K562 (cell line): ENCODE measurements around the gene TUBD1. TPM values are rescaled to one million over a fixed set of nuclear protein-coding genes. Genes with fewer than 3 reads are reported as not detected.

ENCODE experiments used
- CBFB ChIP-seq: sonication (generic); formaldehyde crosslinking; IDR thresholded peaks from 2 replicates; pipeline ENCODE4 v1.4.0; 2020; ENCODE audit warnings: mild to moderate bottlenecking, missing genetic modification reagents
- CBX1 ChIP-seq: sonication (generic); IDR thresholded peaks from 2 replicates; pipeline ENCODE4 v1.6.1; 2016; ENCODE audit warnings: antibody characterized with exemption, low read depth, mild to moderate bottlenecking
- FUS ChIP-seq: fragments of 200-400 bp; formaldehyde crosslinking; optimal IDR thresholded peaks from 2 replicates; pipeline ENCODE3; 2017; ENCODE audit warnings: low read depth, low read length
- KLF13 ChIP-seq: fragments of 450-650 bp; IDR thresholded peaks from 2 replicates; pipeline ENCODE4 v1.6.1; 2016; ENCODE audit warnings: missing genetic modification characterization, low read depth, mild to moderate bottlenecking, missing compliant biosample characterization, moderate library complexity, borderline replicate concordance
- KLF16 ChIP-seq: IDR thresholded peaks from 2 replicates; pipeline ENCODE4 v1.6.1; 2016; ENCODE audit warnings: antibody characterized with exemption
- MAFK ChIP-seq: IDR thresholded peaks from 2 replicates; pipeline ENCODE4 v1.6.1; 2011; ENCODE audit warnings: low read length, improper control_type of control experiment
- MTA2 ChIP-seq: fragments of 450-650 bp; IDR thresholded peaks from 2 replicates; pipeline ENCODE4 v1.6.1; 2016; ENCODE audit warnings: low read depth
- NCOA2 ChIP-seq, 2 experiments: fragments of 450-650 bp; IDR thresholded peaks; 2 replicates each; pipeline ENCODE4 v1.6.1; 2018; ENCODE audit warnings: mild to moderate bottlenecking in 2 of 2, moderate library complexity in 1 of 2; ENCODE audit not compliant: partially characterized antibody in 2 of 2
- NFE2L1 ChIP-seq: fragments of 450-650 bp; IDR thresholded peaks from 2 replicates; pipeline ENCODE4 v1.6.1; 2016; ENCODE audit warnings: missing genetic modification characterization, low read depth, mild to moderate bottlenecking, missing compliant biosample characterization, moderate library complexity, borderline replicate concordance
- NR3C1 ChIP-seq: sonication (generic); formaldehyde crosslinking; IDR thresholded peaks from 2 replicates; pipeline ENCODE4 v1.8.1; 2022; ENCODE audit warnings: missing genetic modification reagents
- POLR2AphosphoS5 ChIP-seq: IDR thresholded peaks from 2 replicates; pipeline ENCODE4 v1.6.1; 2011; ENCODE audit warnings: mild to moderate bottlenecking, low read depth, low read length, moderate library complexity; ENCODE audit not compliant: control insufficient read depth, insufficient read depth
- PPARD ChIP-seq: fragments of 250-450 bp; sonication (Bioruptor Pico); IDR thresholded peaks from 2 replicates; pipeline ENCODE4 v1.8.0; 2022; ENCODE audit warnings: inconsistent platforms, mild to moderate bottlenecking, moderate library complexity
- THRAP3 ChIP-seq: fragments of 450-650 bp; IDR thresholded peaks from 2 replicates; pipeline ENCODE4 v1.6.1; 2016; ENCODE audit warnings: mild to moderate bottlenecking, inconsistent platforms, borderline replicate concordance
- YBX1 ChIP-seq: fragments of 450-650 bp; IDR thresholded peaks from 2 replicates; pipeline ENCODE4 v1.7.1; 2016; ENCODE audit warnings: mild to moderate bottlenecking
- ZNF134 ChIP-seq: fragments of 250-450 bp; sonication (Bioruptor Pico); conservative IDR thresholded peaks from 2 replicates; pipeline ENCODE4 v1.4.0; 2020
- ZNF217 ChIP-seq: sonication (generic); formaldehyde crosslinking; IDR thresholded peaks from 2 replicates; pipeline ENCODE4 v1.8.0; 2022; ENCODE audit warnings: mild to moderate bottlenecking, missing genetic modification reagents
- ZNF263 ChIP-seq: sonication (generic); formaldehyde crosslinking; IDR thresholded peaks from 2 replicates; pipeline ENCODE4 v1.8.0; 2022; ENCODE audit warnings: mild to moderate bottlenecking, missing genetic modification reagents, borderline replicate concordance
- polyA plus RNA-seq, 8 experiments: library from polyadenylated mRNA; depleted of rRNA in 4 of 8; stranded (reverse) in 5 of 8; unstranded in 3 of 8; fragments of >200 nt; fragmentation: Nextera tagmentation in 2 of 8; fragmentation: Illumina TruSeq in 1 of 8; extraction: Ambion mirVana in 2 of 8; extraction: Trizol in 1 of 8; gene quantifications; 2 replicates each; pipeline versions ENCODE4 v1.2.1 to v1.2.3, GENCODE V29; 2011 to 2014; ENCODE audit warnings: inconsistent platforms in 1 of 8, missing spikeins in 1 of 8
- total RNA-seq, 7 experiments: library from RNA; depleted of rRNA in 6 of 7; stranded (reverse); fragments of >200 nt in 6 of 7; fragmentation: Illumina TruSeq in 2 of 7; extraction: Trizol in 2 of 7; gene quantifications; 2 replicates each; pipeline versions ENCODE4 v1.2.1 to v1.2.3, GENCODE V29; 2011 to 2021; ENCODE audit warnings: low replicate concordance in 1 of 7
- TF ChIP-seq, protein P1 (sequence below), 2 experiments: IDR thresholded peaks; 2 replicates each; pipeline ENCODE4 v1.6.1; 2012; ENCODE audit warnings: improper control_type of control experiment in 2 of 2, low read depth in 2 of 2, low read length in 2 of 2, borderline replicate concordance in 1 of 2
- TF ChIP-seq, protein P2 (sequence below): fragments of 450-650 bp; IDR thresholded peaks from 2 replicates; pipeline ENCODE4 v1.6.1; 2017; ENCODE audit warnings: mild to moderate bottlenecking, moderate library complexity
- TF ChIP-seq, protein P3 (sequence below): IDR thresholded peaks from 2 replicates; pipeline ENCODE4 v1.6.1; 2014; ENCODE audit warnings: antibody characterized with exemption
- TF ChIP-seq, protein P4 (sequence below): fragments of 250-450 bp; sonication (Bioruptor Pico); IDR thresholded peaks from 2 replicates; pipeline ENCODE4 v1.5.0; 2021
- TF ChIP-seq, protein P5 (sequence below): fragments of 250-450 bp; sonication (Bioruptor Pico); IDR thresholded peaks from 2 replicates; pipeline ENCODE4 v1.8.0; 2022; ENCODE audit warnings: inconsistent platforms, mild to moderate bottlenecking, moderate library complexity, borderline replicate concordance

The TUBD1 gene
- total and polyA plus RNA-seq, 9 of the 15 experiments (the other 6 are each of a cell fraction or from before 2014, with no cell fraction given): 10.8 to 35.3 (median 17.9) TPM

DNA sequence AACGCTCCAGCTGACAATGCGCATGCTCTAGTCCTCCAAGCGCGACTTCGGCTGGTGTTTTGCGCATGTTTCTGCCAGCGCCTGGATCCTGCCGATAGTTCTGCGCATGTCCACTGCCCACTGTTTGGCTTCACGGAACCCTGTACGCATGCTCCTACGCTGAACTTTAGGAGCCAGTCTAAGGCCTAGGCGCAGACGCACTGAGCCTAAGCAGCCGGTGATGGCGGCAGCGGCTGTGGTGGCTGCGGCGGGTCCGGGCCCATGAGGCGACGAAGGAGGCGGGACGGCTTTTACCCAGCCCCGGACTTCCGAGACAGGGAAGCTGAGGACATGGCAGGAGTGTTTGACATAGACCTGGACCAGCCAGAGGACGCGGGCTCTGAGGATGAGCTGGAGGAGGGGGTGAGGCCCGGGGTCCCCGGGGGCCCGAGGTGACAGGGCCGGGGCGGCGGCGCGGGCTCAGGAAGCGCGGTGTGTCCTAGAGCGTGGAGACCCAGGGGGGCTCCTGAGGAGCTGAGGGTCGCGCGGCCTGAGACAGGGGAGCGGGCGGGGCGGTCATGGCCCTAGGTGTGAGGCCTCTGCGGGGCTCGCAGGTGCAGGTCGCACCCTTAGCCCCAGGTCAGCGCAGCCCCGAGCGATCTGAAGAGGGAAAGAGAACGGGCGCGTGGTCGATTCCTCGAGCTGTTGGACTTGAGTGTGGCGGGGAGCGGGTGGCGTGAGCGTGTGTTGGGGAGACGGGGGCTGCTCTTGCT lies at the start of gene TUBD1, which contains the start of gene RPS6KB1 (continued):
- TF ChIP-seq, protein P1, sequence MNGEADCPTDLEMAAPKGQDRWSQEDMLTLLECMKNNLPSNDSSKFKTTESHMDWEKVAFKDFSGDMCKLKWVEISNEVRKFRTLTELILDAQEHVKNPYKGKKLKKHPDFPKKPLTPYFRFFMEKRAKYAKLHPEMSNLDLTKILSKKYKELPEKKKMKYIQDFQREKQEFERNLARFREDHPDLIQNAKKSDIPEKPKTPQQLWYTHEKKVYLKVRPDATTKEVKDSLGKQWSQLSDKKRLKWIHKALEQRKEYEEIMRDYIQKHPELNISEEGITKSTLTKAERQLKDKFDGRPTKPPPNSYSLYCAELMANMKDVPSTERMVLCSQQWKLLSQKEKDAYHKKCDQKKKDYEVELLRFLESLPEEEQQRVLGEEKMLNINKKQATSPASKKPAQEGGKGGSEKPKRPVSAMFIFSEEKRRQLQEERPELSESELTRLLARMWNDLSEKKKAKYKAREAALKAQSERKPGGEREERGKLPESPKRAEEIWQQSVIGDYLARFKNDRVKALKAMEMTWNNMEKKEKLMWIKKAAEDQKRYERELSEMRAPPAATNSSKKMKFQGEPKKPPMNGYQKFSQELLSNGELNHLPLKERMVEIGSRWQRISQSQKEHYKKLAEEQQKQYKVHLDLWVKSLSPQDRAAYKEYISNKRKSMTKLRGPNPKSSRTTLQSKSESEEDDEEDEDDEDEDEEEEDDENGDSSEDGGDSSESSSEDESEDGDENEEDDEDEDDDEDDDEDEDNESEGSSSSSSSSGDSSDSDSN (IDR thresholded peaks at IDR 0.05; ENCODE audit: borderline replicate concordance in 1 of 2, low read depth in 2 of 2, low read length in 2 of 2): 0 out of 4 replicates have a peak, but pooled peaks have one; percentile 35 to 42
- TF ChIP-seq, protein P2, sequence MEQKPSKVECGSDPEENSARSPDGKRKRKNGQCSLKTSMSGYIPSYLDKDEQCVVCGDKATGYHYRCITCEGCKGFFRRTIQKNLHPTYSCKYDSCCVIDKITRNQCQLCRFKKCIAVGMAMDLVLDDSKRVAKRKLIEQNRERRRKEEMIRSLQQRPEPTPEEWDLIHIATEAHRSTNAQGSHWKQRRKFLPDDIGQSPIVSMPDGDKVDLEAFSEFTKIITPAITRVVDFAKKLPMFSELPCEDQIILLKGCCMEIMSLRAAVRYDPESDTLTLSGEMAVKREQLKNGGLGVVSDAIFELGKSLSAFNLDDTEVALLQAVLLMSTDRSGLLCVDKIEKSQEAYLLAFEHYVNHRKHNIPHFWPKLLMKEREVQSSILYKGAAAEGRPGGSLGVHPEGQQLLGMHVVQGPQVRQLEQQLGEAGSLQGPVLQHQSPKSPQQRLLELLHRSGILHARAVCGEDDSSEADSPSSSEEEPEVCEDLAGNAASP: no peak
- TF ChIP-seq ZNF134 (CRISPR knock-in tag) (peak; percentile 51; the same call in 1 of the 2 replicates), ZNF263 (CRISPR knock-in tag) (no peak), FUS (no peak), MTA2 (no peak), KLF13 (tag) (peak; percentile 48; the same call in 1 of the 2 replicates), MAFK (0 out of 2 replicates have a peak, but pooled peaks have one; percentile 6), ZNF217 (CRISPR knock-in tag) (no peak), CBX1 (peak; percentile 51; the same call in 1 of the 2 replicates), THRAP3 (no peak), KLF16 (no peak), NFE2L1 (tag) (no peak), CBFB (CRISPR knock-in tag) (no peak), POLR2AphosphoS5 (peak; percentile 93), YBX1 (no peak), NR3C1 (CRISPR knock-in tag) (no peak), PPARD (CRISPR knock-in tag) (no peak), NCOA2 (IDR thresholded peaks at IDR 0.05; ENCODE audit: partially characterized antibody in 2 of 2) (no peak)
- TF ChIP-seq, protein P3, sequence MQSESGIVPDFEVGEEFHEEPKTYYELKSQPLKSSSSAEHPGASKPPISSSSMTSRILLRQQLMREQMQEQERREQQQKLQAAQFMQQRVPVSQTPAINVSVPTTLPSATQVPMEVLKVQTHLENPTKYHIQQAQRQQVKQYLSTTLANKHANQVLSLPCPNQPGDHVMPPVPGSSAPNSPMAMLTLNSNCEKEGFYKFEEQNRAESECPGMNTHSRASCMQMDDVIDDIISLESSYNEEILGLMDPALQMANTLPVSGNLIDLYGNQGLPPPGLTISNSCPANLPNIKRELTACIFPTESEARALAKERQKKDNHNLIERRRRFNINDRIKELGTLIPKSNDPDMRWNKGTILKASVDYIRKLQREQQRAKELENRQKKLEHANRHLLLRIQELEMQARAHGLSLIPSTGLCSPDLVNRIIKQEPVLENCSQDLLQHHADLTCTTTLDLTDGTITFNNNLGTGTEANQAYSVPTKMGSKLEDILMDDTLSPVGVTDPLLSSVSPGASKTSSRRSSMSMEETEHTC: no peak
- TF ChIP-seq, protein P4, sequence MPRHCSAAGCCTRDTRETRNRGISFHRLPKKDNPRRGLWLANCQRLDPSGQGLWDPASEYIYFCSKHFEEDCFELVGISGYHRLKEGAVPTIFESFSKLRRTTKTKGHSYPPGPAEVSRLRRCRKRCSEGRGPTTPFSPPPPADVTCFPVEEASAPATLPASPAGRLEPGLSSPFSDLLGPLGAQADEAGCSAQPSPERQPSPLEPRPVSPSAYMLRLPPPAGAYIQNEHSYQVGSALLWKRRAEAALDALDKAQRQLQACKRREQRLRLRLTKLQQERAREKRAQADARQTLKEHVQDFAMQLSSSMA (CRISPR knock-in tag): no peak
- TF ChIP-seq, protein P5, sequence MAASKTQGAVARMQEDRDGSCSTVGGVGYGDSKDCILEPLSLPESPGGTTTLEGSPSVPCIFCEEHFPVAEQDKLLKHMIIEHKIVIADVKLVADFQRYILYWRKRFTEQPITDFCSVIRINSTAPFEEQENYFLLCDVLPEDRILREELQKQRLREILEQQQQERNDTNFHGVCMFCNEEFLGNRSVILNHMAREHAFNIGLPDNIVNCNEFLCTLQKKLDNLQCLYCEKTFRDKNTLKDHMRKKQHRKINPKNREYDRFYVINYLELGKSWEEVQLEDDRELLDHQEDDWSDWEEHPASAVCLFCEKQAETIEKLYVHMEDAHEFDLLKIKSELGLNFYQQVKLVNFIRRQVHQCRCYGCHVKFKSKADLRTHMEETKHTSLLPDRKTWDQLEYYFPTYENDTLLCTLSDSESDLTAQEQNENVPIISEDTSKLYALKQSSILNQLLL (CRISPR knock-in tag): no peak
